Activated gamma-delta T cell treated with anti-CD3 and anti-CD28 coated beads, Interleukin-2, amount 50 U/mL, for 16 hours (primary cell): Measurements from ENCODE around the gene TNPO3.
"Not testable (repeated sequence)": the region's sequence is repeated elsewhere in the genome, so short reads cannot be mapped to it uniquely, and the experiment has no call there.

Source experiments
- DNase-seq: peaks from one replicate; pipeline ENCODE4 v3.0.0-alpha.2; 2020; ENCODE audit warnings: low read depth

TNPO3 gene

GRCh38 chr7:128921866-128922440 lies 133.0 kb downstream of the TNPO3 start:
- DNase-seq, result no peak

- no peak for DNase-seq
These were observed 133.9 kb downstream of the TNPO3 start for GRCh38 chr7:128920913-128921582.

GRCh38 chr7:128919881-128920799 lies 134.8 kb downstream of the TNPO3 start:
- DNase-seq, result no peak

GRCh38 chr7:128919241-128919640 lies 135.7 kb downstream of the TNPO3 start:
- DNase-seq, result no peak

- DNase-seq, result no peak
These were observed 136.8 kb downstream of the TNPO3 start for GRCh38 chr7:128918016-128918665.

GRCh38 chr7:128917122-128917521 lies 137.8 kb downstream of the TNPO3 start:
- no peak for DNase-seq

DNA sequence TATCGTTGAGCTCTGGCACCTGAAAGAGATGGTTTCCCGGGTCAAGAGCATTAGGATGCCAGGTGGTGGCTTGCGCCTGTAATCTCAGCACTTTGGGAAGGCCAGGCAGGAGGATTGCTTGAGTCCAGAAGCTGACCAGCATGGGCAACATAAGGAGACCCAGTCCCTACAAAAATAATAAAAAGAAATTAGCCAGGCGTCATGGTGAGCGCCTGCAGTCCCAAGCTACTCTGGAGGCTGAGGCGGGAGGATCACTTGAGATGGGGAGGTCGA lies 138.3 kb downstream of the TNPO3 start:
- no peak for DNase-seq

DNA sequence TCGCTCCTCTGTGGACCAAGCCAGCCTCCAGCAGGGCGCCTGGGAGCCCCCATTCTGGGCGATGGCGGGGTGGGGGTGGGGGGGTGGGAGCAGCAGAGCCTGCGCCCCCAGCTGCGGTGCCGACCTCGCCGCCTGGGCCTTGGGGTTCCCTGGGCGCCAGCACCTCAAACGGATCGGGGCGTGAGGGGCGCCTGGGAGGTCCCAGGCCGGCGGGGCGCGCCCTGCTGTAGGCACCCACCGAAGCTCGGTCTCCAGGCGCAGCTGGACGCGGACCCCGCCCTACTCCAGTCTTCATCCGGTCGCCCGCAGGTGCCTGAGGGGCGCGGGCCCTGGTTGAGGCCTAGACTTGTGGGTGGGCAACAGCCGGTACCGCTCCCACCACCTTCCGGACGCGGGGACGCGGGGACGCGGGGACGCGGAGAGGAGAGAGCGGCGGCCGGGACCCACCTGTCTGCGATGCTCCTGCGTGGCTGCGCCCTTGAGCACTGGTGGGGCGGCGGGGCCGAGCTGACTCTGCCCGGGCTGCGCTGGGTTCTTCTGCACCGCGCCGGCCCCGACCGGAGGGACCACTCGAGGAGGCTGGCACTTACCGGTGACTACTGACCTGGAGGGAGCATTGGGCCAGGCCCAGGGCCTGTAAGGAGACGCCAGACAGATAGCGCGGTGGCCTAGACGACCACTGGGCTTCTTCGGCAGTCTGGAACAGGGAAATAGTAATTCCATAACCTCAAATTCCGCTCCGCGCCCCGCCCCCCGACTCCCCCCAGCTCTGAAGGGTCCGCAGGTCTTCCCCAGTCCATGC lies 138.9 kb downstream of the TNPO3 start:
- DNase-seq, result no peak

- DNase-seq, result no peak
These were observed 139.6 kb downstream of the TNPO3 start for GRCh38 chr7:128915271-128915819.

GRCh38 chr7:128914566-128915151 lies 140.3 kb downstream of the TNPO3 start:
- no peak for DNase-seq

GRCh38 chr7:128913870-128914565 lies 140.9 kb downstream of the TNPO3 start:
- DNase-seq, result no peak

- DNase-seq, result not testable (repeated sequence)
These were observed 142.0 kb downstream of the TNPO3 start for GRCh38 chr7:128912709-128913495.

- no peak for DNase-seq
These were observed 142.6 kb downstream of the TNPO3 start for GRCh38 chr7:128912281-128912680.

- no peak for DNase-seq
These were observed 143.4 kb downstream of the TNPO3 start for GRCh38 chr7:128911423-128912031.

DNA sequence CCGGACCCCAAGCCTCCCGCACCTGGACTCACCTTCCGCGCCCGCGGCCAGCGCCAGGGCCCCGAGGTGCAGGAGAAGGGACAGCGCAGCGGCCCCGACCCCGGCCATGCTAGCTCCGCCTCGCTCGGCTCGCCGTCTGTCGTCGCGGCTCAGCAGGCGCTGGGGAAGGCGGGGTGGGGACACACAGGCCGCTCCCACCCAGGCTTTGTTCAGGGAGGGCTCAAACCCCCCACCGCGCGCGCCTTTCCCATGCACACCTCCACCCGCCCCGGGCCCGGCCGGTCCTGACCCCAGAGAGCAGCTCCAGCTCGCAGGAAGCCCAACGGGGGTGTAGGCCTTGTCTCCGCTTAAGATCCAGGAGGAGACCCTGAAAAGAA lies 144.4 kb downstream of the TNPO3 start, which contains the start of gene KCP:
Gene KCP (minus strand): TSS at position 141 of the 377 bp plus-strand sequence. CDS start 33 bp downstream, at position 108.
- DNase-seq, result no peak

GRCh38 chr7:128909625-128910568 lies 145.0 kb downstream of the TNPO3 start:
- no peak for DNase-seq

- DNase-seq, result no peak
These were observed 145.9 kb downstream of the TNPO3 start for GRCh38 chr7:128908750-128909624.
